ENCODE results near the gene SERPINF2. TPM values are rescaled to one million over a fixed set of nuclear protein-coding genes. Genes with fewer than 3 reads are reported as not detected.
"Not testable (repeated sequence)": the region's sequence is repeated elsewhere in the genome, so short reads cannot be mapped to it uniquely, and the experiment has no call there.

The SERPINF2 gene
- total RNA-seq: 10 to 100 TPM; 30.4 to 56.1 TPM

DNA sequence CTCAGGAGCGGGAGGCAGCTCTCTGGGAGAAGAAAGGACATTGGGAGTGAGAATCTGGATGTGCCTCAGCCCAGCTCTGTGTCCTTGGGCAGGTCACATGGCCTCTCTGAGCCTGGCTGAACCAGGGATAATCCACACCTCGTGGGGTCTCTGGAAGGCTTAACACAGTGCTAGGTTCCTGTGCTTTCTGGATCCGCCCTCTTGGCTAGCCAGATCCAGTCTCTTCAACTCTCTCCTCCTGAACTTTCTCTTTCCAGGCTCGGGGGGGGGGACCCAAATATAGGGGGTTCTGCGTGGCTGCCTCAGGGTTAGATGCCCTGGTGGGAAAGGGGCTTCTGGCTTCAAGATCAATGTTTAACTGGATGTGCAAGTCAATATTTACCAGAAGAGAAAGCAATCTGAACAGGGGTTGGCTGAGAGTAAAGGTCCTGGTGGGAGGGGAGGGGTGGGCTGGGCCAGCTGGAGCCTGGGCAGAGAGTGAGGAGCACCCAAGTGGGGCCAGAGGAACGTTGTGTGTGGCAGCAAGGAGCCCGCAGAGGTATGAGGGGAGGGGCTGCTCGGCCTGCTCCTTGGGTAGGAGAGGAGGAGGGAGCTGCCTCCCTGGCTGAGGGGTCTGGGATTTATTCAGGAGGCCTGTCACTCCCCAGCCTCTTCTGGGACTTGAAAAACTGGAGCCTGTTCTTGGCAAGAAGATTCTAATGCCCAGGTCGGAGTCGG is at the start of gene SERPINF2:
SERPINF2 (plus strand) TSS at position 501 of the 717 bp plus-strand sequence. CDS start 2,125 bp downstream, outside the sequence.
- Histone ChIP-seq H3K9me3 (no peaks in the 10 kb centered on the region), H3K4me3 (no peak within 1 kb of the TSS), H3K27ac (peak within 1 kb of the TSS; percentile 55 to 57), H3K27me3 (replicated peaks; ENCODE audit: insufficient read depth) (no peaks in the 10 kb centered on the region), H3K4me1 (replicated peaks) (no peaks in the 10 kb centered on the region), H3K36me3 (no peaks in the 10 kb centered on the region)
- no peak for DNase-seq (ENCODE audit: low spot score)
- TF ChIP-seq POLR2AphosphoS5 (IDR thresholded peaks at IDR 0.05) (peak; percentile 14), POLR2A (IDR thresholded peaks at IDR 0.05) (no peak)
- intact Hi-C loops (cut with DNase I): no loop called here
- 42% methylated on average over 10 of the region's 10 CpGs for WGBS

DNA sequence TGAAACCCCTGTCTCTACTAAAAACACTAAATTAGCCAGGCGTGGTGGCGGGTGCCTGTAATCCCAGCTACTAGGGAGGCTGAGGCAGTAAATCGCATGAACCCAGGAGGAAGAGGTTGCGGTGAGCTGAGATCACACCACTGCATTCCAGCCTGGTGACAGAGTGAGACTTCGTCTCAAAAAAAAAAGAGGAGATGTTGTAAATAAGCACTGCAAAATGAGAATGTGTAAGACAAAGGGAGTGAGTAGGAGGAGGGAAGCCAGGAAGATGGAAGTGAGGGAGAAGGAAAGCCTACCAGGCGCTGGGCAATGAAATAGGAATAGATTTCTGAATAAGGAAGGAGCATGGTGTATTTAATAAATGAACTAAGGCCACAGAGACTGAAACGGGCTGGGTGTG is 49.3 kb upstream of the SERPINF2 start:
- TF ChIP-seq POLR2AphosphoS5 (IDR thresholded peaks at IDR 0.05) (no peak), POLR2A (IDR thresholded peaks at IDR 0.05) (no peak)
- TF ChIP-seq, protein P1, sequence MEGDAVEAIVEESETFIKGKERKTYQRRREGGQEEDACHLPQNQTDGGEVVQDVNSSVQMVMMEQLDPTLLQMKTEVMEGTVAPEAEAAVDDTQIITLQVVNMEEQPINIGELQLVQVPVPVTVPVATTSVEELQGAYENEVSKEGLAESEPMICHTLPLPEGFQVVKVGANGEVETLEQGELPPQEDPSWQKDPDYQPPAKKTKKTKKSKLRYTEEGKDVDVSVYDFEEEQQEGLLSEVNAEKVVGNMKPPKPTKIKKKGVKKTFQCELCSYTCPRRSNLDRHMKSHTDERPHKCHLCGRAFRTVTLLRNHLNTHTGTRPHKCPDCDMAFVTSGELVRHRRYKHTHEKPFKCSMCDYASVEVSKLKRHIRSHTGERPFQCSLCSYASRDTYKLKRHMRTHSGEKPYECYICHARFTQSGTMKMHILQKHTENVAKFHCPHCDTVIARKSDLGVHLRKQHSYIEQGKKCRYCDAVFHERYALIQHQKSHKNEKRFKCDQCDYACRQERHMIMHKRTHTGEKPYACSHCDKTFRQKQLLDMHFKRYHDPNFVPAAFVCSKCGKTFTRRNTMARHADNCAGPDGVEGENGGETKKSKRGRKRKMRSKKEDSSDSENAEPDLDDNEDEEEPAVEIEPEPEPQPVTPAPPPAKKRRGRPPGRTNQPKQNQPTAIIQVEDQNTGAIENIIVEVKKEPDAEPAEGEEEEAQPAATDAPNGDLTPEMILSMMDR (IDR thresholded peaks at IDR 0.05): no peak
- Histone ChIP-seq H3K4me3 (no peak overlapping the region), H3K36me3 (no peaks in the 10 kb centered on the region), H3K4me1 (replicated peaks) (no peaks in the 10 kb centered on the region), H3K27me3 (replicated peaks; ENCODE audit: insufficient read depth) (no peaks in the 10 kb centered on the region), H3K27ac (no peak overlapping the region), H3K9me3 (no peaks in the 10 kb centered on the region)
- intact Hi-C loops (cut with DNase I): no loop called here
- DNase-seq (ENCODE audit: low spot score): no peak
- WGBS: 84% methylated on average over 7 of the region's 7 CpGs

DNA sequence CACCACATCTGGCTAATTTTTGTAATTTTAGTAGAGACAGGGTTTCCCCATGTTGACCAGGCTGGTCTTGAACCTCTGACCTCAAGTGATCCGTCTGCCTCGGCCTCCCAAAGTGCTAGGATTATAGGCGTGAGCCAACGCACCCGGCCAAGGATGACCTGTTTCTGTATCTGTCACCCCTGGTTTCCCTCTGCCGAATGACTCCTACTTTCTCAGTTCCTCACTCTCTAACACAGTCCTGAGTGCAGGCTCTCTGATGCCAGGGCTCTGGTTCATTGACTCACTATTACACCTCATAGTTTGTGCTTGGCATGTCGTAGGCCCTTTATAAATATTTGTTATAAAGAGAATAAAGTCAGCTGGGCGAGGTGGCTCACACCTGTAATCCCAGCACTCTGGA is 47.3 kb upstream of the SERPINF2 start:
- Histone ChIP-seq H3K36me3 (no peaks in the 10 kb centered on the region), H3K9me3 (no peaks in the 10 kb centered on the region), H3K4me3 (no peak overlapping the region), H3K4me1 (replicated peaks) (no peaks in the 10 kb centered on the region), H3K27me3 (replicated peaks; ENCODE audit: insufficient read depth) (no peaks in the 10 kb centered on the region), H3K27ac (no peak overlapping the region)
- TF ChIP-seq, protein P1 (IDR thresholded peaks at IDR 0.05): no peak
- TF ChIP-seq POLR2AphosphoS5 (IDR thresholded peaks at IDR 0.05): no peak
- TF ChIP-seq POLR2A (IDR thresholded peaks at IDR 0.05): no peak
- 91% methylated on average over 8 of the region's 8 CpGs for WGBS
- intact Hi-C loops (cut with DNase I): no loop called here
- DNase-seq (ENCODE audit: low spot score): no peak

DNA sequence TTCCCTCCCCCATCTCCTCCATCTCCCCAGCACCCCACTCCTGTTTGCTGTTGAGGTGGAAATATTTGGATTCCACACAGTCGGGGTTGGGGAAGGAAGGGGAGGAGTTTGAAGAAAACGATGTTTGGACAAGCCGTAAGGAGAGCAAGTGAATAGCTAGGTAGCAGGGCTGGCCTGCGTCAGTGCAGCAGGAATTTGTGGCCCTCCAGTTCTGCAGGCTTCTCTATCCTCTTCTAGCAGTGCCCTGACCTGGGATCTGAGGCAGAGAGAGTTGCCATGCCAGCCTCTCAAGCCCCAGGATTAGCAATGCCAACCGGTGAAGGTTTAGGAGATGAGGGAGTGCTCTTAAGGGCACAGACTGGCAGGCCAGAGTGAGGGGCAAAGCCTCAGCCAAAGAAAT is 45.0 kb upstream of the SERPINF2 start:
- no peak overlapping the region for H3K4me3 ChIP-seq
- WGBS: 48% methylated on average over 5 of the region's 5 CpGs
- intact Hi-C loops (cut with DNase I): no loop called here
- H3K9me3 ChIP-seq: no peaks in the 10 kb centered on the region
- H3K4me1 ChIP-seq (replicated peaks): no peaks in the 10 kb centered on the region
- no peak for DNase-seq (ENCODE audit: low spot score)
- no peak overlapping the region for H3K27ac ChIP-seq
- TF ChIP-seq, protein P1 (IDR thresholded peaks at IDR 0.05): no peak
- TF ChIP-seq POLR2AphosphoS5 (IDR thresholded peaks at IDR 0.05): no peak
- TF ChIP-seq POLR2A (IDR thresholded peaks at IDR 0.05): no peak
- H3K36me3 ChIP-seq: no peaks in the 10 kb centered on the region
- H3K27me3 ChIP-seq (replicated peaks; ENCODE audit: insufficient read depth): no peaks in the 10 kb centered on the region

DNA sequence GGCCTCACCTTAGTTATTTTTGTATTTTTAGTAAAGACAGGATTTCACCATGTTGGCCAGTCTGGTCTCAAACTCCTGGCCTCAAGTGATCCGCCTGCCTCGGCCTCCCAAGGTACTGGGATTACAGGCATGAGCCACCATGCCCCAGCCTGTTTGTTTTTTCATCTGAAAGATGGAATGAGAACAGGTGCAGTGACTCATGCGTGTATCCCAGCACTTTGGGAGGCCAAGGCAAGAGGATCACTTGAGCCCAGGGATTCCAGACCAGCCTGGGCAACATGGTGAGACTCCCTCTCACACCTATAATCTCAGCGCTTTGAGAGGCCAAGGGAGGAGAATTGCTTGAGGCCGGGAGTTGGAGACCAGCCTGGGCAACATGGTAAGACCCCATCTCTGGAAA is 42.8 kb upstream of the SERPINF2 start:
- H3K4me1 ChIP-seq (replicated peaks); DNase-seq (ENCODE audit: low spot score); H3K4me3 ChIP-seq; intact Hi-C loops (cut with DNase I); H3K9me3 ChIP-seq; H3K36me3 ChIP-seq; H3K27me3 ChIP-seq (replicated peaks; ENCODE audit: insufficient read depth); H3K27ac ChIP-seq: not testable (repeated sequence)
- WGBS: 90% methylated on average over 5 of the region's 5 CpGs

DNA sequence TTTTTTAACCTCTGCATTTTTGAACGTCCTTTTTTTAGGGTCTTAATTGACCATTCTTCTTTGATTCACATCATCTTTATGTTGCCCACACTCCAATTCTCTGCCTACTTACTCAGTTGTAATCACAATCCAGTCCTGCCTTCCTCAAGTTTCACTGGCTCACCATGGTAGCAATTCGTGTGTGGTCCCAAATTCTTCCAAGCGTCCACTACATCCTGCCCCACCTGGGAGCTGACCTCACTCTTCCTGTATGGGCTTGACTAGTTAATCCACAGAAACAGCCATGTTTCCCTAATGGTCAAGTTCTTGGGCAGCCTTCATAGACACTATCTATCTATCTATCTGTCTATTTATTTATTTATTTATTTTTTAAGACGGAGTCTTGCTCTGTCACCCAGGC is 39.6 kb upstream of the SERPINF2 start:
- no peak for DNase-seq (ENCODE audit: low spot score)
- TF ChIP-seq POLR2AphosphoS5 (IDR thresholded peaks at IDR 0.05) (no peak), POLR2A (IDR thresholded peaks at IDR 0.05) (no peak)
- TF ChIP-seq, protein P1 (IDR thresholded peaks at IDR 0.05): no peak
- Histone ChIP-seq H3K9me3 (no peaks in the 10 kb centered on the region), H3K4me3 (no peak overlapping the region), H3K4me1 (replicated peaks) (no peaks in the 10 kb centered on the region), H3K27me3 (replicated peaks; ENCODE audit: insufficient read depth) (no peaks in the 10 kb centered on the region), H3K36me3 (no peaks in the 10 kb centered on the region), H3K27ac (no peak overlapping the region)
- intact Hi-C loops (cut with DNase I): no loop called here
- 47% methylated on average over 4 of the region's 4 CpGs for WGBS
